Measurements from ENCODE around the gene ST3GAL6. TPM values are rescaled to one million over a fixed set of nuclear protein-coding genes. Genes with fewer than 3 reads are reported as not detected.
"Not testable (repeated sequence)": the region's sequence is repeated elsewhere in the genome, so short reads cannot be mapped to it uniquely, and the experiment has no call there.

Gene ST3GAL6
- total RNA-seq, 1 donor from 2014 or later = 35.6 TPM

DNA sequence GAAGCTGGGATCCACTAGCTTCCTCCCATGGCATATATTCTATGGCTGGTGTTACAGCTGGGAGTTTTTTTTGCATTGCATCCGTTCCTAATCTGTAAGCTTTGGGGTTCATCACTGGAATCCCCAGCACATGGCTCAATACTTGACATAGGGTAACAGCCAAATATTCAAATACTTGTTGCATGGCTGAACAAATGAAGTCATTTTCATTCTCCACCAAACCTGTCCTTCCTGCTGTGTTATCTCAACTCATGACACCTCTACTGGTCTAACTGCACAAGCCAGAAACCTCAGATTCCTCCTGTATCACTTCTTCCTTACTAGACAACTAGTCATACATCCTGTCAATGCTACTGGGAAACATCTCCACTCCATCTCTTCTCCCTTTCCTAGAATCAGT, 43.4 kb downstream of the ST3GAL6 start:
- DNase-seq = no peak

DNA sequence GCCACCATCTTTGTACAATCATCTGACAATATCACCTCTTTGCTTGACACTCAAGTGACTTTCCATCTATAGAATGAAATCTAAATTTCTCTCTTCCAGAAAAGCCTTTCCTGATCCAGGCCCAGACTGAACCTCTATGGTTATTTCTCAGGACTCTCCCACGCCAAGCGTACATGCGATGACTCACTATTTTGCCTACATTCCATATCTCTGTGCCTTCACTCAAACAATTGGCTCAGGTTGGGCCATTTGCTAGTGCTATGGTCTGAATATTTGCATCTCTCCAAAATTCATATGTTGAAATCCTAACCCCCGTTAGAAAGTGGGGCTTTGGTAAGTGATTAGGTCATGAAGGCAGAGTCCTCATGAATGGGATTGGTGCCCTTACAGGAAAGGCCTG, 43.9 kb downstream of the ST3GAL6 start:
- DNase-seq = no peak

DNA sequence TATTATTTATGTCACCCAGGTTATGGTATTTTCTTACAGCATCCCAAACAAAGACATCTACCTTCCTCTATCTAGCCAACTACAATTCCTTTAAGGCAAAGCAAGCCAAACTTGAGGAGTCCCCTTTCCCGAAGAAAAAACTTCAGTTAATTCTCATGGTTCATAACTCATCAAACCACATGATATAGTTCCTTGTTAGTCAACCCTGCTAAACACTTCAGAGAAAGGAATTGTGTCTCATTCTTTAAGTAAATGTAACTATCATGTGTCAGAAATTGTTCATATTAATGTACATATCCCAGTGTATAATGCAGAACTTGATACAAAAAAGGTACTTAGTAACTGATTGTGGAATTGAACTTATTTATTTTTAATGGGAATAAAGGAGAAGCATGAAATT, 44.4 kb downstream of the ST3GAL6 start:
- DNase-seq = no peak

DNA sequence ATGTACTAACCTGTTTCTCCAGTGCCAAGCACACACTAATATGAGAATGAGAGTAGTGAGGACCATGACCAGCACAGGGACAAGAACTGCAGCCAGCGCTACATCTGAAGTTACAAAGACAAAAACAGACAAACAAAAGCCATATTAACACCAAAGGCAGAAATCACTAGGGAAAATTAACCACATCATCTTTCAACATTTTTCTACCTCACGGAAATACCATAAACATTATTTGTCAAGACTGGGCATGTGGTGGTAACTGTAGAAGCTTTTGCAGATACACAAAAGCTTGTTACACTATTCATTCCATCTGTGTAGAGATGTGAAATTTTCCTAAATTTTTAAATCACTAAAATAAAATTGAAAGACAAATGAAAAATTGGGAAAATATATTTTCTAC, 44.9 kb downstream of the ST3GAL6 start:
- no peak for DNase-seq

DNA sequence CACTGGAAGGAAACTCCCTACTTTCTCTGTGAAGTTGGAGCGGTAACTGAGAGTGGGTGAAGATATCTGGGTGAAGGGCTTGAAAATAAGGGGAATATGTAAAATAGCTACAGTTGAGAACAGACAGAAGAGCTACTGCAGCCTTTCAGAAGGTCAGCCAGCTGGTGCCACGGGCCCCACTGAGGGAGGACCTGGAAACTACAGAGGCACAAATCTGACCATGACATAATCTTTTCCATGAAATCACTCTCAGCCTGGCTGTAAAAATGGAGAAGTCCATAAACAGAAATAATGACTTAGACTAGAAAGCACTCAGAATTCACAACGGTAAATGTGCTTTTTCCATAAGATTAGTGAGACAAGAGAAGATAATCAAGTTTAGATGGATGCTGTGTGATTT, 46.4 kb downstream of the ST3GAL6 start:
- no peak for DNase-seq

DNA sequence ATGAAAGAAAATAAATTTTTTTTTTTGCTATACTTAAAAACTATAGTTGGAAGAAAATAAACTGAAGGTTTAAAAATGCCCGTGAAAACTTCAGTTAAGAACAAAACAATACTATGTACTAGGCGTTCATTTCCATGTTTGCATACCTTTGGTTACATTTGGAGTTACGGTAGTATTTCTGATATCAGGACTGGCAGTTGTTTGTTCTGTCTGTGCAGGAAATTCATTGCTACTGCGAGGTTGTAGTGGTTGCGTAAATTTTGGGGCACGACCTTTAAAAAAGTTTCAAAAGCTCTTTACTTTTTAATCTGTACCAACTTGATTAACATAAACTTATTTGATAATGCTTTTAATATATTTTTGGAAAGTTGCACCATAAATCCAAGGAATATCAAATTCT, 47.9 kb downstream of the ST3GAL6 start:
- no peak for DNase-seq

DNA sequence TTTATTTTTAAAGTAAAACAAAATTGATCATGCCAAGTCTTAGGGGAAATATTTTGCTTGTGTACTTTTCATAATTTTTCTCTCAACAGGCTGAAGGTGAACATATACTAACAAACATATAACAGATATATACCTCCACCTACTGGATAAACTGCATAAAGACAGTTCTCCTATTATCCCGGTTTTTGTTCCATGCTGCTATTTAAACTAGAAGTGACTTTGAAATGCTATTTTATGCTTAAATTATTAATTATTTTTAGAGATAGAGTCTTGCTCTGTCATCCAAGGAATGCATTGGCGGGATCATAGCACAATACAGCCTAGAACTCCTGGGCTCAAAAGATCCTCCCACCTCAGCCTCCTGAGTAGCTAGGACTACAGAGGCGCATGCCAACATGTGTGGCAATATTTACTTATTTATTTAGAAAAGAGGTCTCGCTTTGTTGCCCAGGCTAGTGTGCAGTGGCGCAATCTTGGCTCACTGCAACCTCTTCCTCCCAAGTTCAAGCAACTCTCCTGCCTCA, 49.8 kb downstream of the ST3GAL6 start:
- DNase-seq = no peak

DNA sequence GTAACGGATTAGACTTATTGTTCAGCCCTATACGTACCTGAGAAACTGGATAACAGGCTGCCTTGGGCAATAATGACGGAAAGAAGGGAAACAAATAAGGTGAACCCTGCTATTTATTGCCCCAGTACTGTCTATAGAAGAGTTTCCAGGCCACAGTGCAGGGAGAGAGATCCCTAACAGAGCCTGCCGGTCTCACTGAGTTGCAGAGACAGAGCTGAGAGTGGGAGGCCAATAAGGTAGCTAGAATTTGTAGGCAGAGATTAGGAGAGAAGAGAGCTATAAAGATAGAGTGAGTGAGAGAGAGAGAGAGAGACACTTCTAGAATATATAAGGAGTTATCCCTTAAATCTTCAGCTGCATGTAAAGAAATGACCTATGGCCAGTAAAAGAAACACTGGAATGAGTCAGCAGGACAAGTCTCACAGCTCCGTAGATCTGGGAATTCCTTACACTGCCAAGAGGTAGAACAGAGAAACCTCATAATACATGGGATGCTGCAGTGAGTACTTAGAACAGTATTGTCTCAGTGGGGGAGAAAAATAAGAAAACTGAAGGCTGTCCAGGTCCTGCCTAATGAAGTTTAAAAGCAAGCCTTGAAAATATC, 51.8 kb downstream of the ST3GAL6 start:
- no peak for DNase-seq

DNA sequence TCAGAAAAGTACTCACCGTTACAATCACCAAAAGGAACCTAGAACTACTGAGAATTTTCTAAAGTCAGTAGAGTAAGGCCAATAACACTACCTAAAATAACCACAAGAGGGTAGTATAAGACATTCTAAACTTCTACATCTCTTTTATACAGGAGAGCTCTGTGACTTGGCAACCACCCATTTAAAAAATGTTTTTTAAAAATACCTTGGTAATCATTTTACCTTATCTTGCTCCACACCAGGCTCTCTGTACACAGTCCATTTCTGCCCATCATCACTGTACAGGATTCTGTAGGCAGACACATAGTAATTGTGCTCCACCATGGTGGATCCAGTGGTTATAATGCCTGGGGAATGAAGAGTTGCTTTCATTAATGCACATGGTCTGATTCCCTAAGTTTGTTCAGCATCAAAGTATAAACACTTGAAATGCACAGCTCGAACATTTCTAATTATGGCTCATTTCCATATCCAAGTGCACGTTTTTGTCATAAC, 54.5 kb downstream of the ST3GAL6 start:
- DNase-seq = no peak

DNA sequence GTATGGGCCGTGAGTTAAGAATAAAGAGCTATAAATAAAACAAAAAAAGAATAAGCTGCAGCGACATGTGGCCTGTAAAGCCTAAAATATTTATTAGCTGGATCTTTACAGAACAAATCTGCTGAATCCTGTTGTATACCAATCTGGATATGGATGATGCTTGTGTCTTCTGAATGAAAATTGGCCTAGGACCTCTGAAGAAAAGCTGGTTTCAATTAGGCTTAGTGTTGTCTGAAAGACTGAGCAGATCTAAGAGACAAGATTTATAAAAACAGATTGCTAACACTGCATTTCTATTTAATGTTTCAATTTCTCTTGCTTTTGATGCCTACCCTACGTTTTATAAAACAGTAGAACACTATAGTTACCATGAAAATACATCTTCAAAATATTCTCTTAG, 57.9 kb downstream of the ST3GAL6 start:
- no peak for DNase-seq

DNA sequence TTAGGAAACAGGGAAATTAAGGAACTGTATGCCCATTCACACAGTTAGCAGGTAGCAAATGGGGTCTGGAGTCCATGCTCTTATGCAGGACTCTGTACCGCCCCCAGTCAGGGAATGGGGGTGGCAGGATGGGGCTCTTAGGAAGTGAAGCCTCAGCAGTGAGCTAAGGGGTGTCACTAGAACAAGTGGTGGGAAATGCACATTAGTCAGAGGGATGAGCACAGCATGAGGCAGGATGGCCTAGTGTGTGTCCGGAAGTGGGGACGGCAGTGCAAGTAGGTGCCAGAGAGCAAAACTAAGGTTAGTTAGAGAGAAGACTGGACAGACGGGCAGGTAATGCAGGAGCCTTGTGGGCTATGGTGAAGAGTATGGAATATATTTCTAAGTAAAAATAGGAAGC, 60.7 kb downstream of the ST3GAL6 start:
- DNase-seq = no peak

DNA sequence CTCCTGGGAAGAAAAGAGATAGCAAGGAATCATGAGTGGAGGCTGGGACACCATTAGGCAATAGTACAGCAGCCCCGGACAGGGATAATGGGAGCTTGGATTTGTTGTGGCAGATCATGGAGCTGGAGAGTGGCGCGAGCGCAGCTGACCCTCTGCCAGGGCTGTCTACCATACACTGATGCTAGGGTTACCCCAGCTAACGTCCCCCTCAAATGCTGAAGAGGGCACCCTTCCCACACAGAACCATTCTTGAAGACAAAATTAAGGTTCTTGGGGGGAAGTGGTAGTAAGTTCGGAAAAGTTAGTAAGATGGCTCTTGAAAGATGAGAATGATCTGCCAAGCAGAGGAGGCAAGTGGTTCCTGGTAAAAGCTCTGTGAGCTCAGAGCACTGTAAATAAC, 61.1 kb downstream of the ST3GAL6 start:
- no peak for DNase-seq

DNA sequence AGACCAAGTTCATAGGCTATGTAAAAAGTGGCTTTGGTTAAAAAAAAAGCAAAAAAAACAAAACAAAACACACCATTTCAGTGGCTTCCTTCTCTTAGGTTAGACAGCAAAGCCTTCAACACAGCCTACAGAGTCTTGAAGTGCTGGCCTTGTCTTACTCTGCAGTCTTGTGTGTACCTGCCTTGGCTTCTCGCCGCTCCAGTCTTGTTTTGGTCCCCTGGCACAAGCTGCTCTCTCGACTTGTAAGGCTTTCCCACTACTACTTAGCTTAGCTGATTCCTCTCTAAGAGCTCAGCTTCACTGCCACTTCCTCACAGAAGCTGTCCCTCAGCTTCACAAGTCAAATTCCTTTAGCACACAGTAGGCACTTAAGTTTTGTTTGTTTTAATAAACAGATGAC, 63.0 kb downstream of the ST3GAL6 start:
- DNase-seq = no peak

DNA sequence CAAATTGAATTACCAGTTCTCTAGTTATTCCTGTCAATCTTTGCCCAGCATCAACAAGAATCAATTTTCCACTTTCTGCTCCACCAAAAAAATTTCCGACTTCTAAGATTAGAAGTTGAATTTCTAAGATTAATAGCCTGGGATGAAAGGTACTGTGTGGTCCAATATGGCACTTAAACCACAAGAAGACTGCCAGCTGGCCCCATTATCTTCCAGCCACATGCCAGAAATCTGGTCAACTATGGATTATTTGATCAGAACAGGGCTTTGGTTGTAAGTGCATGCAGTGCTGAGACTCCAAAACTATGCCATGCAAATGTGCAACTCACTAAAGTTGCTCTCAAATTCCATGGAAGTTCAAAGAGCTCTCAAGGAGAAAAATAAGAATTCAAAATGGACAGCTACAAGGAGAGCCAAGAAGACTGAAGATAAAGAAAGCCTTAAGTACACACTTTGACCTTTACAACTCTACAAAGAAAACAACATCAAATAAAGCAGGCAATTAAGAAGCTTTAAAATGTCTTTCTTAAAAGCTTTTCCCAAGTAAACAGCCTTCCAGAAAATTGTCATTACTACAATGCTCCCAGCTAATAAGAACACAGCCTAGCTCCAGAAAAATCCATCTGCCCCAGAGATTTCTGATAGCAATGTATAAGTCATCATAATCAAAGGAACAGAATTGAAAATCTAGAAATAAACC, 64.2 kb downstream of the ST3GAL6 start:
- DNase-seq = no peak

DNA sequence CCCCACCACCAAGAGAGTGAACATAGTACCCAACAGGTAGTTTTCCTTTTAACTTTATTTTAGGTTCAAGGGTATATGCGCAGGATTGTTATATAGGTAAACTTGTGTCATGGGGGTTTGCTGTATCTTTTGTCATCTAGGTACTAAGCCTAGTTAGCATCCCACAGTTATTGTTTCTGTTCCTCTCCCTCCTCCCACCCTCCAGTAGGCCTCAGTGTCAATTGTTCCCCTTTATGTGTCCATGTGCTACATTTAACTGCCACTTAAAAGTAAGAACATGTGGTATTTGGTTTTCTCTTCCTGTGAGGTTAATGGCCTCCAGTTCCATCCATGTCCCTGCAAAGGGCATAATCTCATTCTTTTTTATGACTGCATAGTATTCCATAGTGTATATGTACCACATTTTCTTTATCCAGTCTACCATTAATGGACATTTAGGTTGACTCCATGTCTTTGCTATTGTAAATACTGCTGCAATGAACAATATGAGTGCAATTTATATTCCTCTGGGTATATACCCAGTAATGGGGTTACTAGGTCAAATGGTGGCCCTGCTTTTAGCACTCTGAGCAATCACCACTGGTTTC, 66.2 kb downstream of the ST3GAL6 start:
- no peak for DNase-seq

DNA sequence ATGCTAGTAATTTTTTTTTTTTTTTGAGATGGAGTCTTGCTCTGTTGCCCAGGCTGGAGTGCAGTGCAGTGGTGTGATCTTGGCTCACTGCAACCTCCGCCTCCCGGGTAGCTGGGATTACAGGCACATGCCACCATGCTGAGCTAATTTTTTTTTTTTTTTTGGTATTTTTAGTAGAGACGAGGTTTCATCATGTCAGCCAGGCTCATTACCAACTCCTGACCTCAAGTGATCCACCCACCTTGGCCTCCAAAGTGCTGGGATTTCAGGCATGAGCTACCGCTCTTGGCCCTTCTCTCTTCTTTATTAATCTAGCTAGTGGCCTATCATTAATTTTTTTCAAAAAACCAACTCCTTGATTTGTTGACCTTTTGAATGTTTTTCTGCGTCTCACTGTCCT, 67.9 kb downstream of the ST3GAL6 start:
- DNase-seq = not testable (repeated sequence)

DNA sequence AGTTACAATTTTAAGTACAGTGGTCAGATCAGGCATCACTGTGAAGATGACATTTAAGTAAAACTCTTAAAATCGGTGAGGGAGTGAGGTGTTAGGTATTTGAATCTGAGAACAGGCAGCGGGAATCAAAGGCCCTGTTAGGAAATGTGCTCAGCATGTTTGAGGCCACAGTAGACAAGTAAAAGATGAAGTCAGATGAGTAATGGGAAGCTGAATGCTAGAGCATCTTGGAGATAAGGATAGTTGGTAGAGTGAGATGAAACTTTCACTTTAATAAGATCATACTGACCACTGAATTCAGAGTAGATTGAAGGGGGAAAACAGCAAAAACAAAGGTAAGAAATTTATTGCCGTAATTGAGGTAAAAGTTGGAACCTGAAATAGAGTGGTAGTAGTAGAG, 76.7 kb downstream of the ST3GAL6 start:
- no peak for DNase-seq

DNA sequence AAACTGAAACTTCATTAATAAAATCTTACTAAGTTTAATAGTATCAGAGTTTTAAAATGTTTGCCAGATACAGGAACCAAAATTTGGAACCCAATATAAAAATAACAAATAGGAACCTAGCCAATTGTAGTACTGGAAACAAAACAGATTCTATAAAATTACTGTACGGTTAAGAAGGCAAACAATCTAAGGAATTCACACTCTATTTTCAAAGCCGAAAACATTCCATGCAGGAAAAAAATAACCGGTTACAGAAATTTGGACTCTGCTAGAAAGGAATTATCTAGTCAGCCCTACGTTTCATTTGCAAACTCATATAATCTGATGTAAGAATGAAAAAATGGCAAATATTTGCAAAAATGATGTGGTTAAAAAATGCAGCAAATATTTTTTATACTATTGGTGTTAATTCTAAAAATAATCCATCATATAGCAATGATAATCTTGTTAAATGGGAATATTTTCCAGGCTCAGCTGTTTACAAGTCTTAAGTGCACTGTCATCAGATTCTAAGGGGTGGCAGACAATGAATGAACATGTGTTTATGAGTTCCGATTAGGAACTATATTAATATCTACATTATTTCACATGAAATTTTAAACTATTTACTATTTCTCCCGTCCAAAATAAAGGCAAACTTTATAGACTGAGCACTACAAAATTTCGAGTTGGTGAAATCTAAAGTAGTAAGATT, 80.3 kb downstream of the ST3GAL6 start:
- DNase-seq = no peak

Small RNA genes within 50 kb of the gene (small RNA-seq; reads per million reads assigned to genes)
- not detected for gene RNU6-26P

Other genes with a start within 250 kb of the ST3GAL6 start
- 141 TPM for gene CLDND1, start 240.4 kb upstream of the ST3GAL6 start, total RNA-seq
- not detected for gene GPR15, start 231.4 kb upstream of the ST3GAL6 start, total RNA-seq
- gene CPOX, start 169.7 kb upstream of the ST3GAL6 start, total RNA-seq = 20.3 TPM
- gene DCBLD2, start 138.4 kb downstream of the ST3GAL6 start, total RNA-seq = 28.5 TPM

Data from occipital lobe (tissue), 3 donors.